Retina (tissue), 1 donor: ENCODE results near the gene ZSWIM5.
"Not testable (repeated sequence)": the region's sequence is repeated elsewhere in the genome, so short reads cannot be mapped to it uniquely, and the experiment has no call there.

Source experiments
- DNase-seq: peaks from one replicate; pipeline ENCODE4 v3.0.0-alpha.2; 2016

The ZSWIM5 gene

DNA sequence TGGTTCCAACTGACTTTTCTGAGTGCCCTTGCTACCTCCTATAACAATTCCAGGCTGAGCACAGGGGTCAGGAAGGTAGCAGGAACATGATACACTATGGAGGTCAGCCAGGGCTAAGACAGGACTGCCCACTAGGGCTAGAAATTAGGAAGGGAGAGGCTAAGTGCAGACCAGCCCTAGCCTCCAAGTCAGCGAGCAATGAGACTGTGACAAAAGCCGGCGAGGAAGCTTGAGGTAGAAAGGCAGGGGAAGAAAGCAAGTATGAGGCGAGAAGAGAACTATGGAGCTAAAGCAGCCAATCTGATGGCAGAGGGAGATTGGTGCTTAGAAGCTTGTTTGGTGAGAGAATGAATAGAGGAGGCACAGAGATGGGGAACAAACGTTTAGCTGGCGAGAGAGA, 189.6 kb downstream of the ZSWIM5 start:
- no peak for DNase-seq

DNA sequence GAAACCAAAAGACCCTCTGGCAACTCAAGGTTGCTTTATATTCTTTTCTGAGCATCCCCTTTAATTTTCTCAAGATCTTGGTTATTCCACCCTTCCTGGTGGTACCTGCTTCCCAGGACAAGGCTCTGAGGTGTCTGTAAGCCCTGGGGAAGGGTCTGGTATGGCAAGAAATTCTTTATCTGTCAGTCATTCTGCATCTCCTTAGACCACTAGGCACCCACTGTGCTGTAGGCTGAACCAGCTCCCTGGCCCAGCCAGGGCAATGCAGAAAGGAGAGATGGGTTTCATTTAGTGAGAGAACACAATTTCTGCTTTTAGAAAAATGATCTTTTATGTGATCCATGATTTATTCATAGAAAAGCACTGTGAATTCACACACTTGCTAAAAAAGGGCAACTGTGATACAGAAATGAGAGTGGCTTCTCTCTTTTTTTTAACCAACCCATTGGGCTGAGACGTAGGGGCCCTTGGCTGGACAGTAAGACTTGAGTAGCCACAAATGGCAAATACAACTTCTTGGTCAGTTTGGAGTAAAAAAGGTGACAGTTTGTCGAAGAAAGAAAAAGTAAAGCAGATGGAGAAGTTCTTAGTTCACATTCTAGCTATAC, 190.2 kb downstream of the ZSWIM5 start:
- no peak for DNase-seq

DNA sequence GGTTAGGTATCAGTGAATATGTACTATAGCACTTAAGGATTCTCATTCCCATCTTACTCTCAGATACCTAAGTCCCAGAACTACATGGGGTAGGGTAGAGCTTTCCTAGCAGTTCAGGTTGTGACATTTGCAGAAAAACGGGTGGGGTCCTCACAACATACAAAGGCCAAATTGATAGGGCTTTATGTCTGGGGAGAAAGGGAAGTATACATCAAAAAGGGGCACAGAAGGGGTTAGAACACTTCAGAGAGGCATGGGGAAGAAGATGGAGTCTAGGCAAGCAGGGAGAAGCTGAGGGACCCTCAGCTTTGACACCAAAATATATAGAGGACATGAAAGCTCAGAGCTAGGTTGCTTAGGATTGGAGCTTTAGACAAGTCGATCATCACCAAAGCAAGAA, 190.7 kb downstream of the ZSWIM5 start:
- DNase-seq, result no peak

DNA sequence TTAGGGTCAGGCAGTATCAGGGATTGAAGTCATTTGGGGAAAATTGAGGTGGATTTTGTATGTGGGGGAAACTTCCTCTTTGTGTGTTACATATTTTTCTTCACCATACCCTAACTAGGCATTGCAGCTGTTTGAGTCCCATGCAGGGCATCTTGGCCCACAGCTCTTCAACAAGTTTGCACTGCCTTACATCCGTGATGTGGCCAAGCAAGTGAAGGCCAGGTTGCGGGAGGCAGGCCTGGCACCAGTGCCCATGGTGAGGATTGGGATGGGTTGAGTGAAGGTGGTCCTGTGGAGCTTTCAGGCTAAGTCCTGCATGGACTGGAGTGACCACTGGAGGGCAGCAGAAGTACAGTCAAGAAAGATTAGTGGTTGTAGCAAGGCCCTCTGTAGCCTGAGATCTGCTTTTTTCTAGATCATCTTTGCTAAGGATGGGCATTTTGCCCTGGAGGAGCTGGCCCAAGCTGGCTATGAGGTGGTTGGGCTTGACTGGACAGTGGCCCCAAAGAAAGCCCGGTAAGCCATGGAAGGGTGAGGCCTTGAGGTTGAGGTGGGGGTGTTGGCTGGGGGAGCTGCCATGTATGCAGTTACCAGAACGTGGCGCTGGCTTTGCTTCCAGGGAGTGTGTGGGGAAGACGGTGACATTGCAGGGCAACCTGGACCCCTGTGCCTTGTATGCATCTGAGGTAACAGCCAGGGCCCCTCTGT, 191.9 kb downstream of the ZSWIM5 start:
- peak; percentile 86 for DNase-seq

DNA sequence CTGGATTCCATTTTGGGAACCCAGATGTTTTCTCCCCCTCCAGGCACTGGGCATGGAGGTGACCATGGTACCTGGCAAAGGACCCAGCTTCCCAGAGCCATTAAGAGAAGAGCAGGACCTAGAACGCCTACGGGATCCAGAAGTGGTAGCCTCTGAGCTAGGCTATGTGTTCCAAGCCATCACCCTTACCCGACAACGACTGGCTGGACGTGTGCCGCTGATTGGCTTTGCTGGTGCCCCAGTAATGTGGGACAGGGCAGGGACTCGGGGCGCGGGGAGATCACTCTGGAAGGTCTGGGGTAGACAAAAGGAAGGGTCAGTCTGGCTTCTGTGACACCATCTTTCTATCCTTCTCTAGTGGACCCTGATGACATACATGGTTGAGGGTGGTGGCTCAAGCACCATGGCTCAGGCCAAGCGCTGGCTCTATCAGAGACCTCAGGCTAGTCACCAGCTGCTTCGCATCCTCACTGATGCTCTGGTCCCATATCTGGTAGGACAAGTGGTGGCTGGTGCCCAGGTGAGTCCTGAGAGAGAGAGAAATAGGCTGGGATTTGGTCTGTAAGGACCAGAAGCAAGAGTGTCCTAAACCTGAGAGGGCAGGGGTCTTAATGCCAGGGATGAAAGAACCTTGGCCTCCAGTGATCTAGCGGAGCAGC, 192.7 kb downstream of the ZSWIM5 start:
- DNase-seq, result no peak

DNA sequence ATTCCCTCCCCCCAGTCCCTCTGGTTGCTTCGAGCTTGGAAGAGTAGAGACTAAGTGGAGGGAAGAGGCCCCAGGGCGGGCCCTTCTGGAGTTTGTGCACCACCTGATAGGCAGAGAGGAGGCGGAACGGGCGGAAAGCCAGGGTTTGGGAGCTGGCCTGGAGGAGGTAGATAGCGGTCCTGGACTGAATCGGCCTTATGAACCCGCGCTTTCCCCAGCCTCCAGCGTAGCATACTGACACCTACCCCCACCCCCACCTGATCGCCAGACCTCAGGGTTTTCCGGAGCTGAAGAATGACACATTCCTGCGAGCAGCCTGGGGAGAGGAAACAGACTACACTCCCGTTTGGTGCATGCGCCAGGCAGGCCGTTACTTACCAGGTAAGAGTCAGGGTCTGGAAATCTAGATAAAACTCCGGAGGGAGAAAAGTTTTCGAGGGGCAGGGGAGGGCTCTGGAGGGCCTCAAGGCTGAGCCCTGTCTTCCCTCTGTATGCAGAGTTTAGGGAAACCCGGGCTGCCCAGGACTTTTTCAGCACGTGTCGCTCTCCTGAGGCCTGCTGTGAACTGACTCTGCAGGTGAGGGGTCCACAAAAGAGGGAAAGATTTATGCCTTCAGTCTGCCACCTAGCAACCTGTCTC, 193.6 kb downstream of the ZSWIM5 start:
- no peak for DNase-seq

DNA sequence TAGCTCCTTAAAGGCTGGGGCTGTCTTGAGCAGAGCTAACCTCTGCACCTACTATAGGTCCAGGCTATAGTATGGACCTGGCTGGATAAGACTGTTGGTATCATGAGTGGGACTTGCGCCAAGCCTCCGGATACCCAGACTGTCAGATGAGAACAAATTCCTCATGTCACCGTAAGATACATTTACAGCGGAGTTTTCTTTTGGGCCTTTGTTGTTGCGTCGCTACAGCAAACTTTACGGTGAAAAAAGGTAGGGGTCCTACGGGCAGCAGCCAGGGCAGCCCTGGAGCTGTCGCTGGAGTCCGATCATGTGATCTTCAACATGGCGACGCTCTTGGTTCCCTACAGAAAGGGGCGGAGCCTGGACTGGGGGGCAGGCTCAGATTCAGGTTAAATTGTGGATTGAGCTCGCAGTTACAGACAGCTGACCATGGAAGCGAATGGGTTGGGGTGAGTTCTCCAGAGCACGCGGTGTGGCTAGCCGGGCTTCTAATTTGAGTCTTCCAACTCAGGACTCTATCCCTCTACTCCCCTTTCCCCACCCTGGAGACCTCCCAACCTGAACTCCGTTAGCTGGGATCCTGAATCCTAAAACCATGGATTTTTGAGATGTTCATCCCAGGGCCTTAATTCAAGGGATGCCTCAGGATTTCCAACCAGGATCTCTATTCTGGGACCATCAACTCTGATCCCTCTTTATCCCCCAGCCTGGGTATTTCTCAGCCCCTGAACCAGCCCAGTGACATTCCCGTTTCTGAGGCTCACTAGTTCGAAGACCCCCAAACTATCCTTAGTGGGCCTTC, 194.4 kb downstream of the ZSWIM5 start, which contains the start of gene UROD:
UROD (plus strand) TSS at position 418 of the 802 bp plus-strand sequence; CDS start at position 430, 12 bp downstream.
- peak; percentile 93 for DNase-seq

DNA sequence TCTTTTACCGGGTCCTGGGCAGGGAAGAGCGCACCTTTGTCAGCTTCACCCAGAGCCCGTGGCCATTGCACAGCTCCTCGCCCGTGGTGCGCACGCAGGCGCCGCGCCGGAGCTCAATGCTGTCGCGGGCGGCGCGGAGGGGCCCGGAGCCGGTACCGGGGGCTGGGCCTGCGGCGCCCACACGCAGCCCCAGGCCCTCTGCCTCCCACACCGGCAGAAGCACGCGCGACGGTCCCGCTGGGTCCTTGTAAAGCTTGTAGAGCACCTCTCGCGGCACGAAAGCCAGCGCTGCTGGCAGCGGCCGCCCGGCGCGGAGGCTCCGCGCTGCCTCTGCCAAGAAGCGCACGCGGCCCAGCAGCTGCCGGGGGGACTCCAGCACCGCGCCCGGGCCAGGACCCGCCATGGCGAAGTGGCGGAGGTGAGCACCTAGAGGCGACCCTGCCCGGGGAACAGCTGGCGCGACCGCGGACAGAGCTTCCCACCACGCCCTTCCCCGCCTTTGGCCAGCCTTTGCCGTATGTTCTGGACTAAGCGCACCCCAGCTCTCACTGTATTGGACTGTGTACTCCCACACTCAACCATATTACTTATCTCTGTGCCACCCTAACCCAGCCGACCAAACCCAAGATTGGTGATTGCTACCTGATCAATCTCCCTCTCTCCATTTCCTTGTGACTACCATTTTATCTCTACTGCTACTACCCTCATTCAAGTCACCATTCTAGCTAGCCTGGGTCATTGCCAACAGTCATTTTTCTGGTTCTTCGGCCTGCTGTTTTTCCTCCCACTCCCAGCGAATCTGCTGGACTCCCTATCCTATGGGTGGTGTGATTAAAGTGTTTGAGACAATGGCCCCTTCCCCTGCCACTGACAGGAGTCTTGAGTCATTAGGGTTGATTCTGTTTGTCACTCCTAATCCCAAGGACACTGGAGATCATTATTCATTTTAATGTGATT, 195.3 kb downstream of the ZSWIM5 start, which contains the start of gene HECTD3:
HECTD3 (minus strand) TSS at position 470 of the 957 bp plus-strand sequence; CDS start at position 403, 67 bp downstream.
- peak; percentile 90 for DNase-seq

DNA sequence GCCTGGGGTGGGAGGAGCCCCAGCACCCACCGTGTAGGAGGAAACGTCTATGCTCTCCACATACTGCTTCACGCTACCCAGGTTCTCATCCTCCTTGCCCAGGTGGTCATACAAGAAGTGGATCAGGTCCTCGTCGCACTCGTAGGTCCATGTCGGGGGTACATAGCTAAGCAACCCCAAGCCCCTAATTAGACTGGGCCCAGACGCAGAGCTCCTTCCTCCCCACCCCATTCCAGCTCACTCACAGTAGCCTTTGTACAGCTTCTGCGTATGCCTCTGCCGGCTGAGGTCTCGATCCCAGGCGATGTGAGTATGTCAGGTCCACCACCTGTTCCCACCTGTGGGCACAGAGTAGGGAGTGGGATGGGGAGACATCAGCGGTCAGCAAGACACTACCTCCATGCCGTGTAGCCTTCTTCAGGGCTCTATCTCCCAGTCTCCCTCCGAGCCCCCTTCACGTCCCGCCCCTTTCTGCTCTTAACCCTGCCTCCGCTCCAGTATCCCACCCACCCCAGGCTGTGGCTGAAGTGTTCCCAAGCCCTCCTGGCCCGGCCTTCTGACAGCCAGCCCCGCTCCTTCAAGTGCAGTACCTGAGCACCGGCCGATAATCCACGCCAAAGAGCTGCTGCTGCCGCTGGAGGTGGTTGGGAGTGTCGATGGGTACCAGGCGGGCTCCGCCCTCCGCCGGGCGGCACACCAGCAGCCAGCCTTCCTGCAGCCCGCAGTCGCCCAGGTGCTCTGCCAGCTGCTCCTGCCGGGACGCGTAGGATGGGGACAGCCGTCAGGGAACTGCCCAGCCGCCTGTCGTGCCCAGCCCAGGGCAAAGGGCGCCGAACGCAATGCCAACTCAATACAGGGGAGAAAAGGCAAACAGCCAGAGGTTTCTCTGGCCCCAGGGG, 196.2 kb downstream of the ZSWIM5 start:
- no peak for DNase-seq

DNA sequence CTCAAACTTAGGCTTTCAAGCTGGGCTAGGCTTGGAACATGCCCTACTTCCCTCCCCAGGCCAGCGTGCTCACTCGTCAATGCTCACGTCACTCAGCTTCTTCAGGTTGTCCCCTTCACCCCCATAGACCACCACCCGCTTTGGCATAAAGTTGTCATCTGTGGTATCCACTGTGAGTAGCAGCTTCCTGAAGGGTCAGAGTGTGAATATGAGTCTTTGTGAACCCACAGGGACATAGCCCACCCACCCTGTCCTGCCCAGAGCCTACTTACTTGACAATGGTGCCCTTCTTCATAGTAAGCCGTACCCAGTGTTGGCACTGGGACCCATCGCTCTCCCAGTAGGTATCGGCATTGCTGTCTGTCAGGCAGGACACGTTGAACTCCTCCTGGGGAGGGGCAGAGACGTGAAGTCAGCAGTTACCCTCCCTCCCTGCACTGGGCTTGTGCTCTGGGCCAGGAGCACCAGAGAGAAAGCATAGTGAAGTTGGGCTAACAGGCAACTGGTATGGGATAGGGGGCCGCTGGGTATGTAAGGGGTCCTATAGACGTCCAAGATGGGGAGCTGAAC, 197.0 kb downstream of the ZSWIM5 start:
- DNase-seq, result no peak

DNA sequence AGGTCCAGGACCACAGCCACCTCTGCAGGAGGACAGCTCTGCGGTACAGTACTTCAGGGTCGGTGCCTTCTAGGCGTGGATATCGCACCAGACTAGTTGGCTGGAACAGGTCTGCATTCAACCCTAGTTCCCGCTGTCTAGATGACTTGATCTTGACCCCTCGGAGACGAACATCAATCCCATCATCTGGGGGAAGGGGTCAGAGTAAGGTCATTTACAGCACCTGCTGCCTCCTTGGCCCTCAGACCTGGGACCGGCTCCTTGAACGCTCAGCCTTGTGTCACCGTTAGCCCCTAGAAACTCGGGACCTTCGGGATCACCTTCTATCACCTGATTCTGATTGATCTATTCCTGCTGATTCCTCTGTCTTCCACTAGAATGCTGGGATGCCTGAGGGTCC, 197.9 kb downstream of the ZSWIM5 start:
- DNase-seq, result no peak

DNA sequence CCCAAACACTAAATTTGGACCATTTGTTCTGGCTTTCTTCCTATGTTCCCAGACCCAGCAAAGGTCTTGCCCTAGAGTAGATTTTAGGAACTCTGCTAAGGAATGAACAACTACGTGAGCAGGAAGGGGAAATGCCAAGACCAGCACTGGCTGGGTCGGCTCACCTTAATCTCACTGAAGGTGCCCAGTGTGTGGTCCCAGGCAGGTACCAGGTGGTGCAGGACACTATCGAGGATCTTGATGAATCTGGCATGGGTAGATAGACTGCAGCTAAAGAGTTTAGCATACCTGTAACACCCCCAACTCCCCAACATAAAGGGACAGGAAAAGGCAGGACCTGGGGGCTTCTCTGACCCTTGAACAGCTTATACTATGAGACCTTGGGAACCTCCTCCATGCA, 198.3 kb downstream of the ZSWIM5 start:
- no peak for DNase-seq

DNA sequence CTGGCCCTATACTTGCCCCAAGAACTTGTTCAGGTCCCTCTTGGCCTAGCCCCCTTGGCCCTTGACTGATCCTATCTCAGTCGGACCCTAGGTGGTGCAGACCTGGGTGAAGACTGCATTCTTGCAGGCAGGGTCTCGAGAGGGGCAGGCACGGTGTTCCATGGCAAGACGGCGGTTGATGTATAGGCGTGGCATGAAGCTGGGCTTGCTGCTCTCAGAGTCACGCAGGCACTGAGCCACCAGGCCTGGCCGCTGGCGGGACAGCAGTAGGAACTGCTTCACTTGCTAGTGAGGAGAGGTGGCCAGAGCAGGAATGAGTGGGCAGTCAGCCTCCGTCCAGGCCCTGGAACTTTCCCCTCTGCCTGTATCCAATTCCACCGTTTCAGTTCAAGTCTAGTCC, 199.1 kb downstream of the ZSWIM5 start:
- DNase-seq, result no peak

DNA sequence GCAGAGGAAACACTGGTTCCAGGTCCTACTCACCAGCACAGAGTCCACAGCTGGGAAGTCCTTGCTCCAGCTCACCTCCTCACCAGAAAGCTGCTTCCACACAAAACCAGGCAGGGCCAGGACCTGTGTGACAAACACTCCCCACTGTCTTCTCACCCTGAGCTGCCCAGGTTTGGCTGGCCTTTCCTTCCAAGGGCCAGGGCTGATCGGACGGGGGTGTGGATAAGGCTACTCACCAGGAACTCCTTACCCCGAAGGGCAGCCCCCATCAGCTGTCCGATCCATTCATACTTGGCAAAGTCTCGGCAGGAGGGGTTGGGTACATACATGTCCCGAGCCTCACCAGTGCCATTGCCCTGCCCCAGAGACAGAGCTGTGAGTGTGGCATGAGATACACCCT, 200.6 kb downstream of the ZSWIM5 start:
- DNase-seq, result no peak

DNA sequence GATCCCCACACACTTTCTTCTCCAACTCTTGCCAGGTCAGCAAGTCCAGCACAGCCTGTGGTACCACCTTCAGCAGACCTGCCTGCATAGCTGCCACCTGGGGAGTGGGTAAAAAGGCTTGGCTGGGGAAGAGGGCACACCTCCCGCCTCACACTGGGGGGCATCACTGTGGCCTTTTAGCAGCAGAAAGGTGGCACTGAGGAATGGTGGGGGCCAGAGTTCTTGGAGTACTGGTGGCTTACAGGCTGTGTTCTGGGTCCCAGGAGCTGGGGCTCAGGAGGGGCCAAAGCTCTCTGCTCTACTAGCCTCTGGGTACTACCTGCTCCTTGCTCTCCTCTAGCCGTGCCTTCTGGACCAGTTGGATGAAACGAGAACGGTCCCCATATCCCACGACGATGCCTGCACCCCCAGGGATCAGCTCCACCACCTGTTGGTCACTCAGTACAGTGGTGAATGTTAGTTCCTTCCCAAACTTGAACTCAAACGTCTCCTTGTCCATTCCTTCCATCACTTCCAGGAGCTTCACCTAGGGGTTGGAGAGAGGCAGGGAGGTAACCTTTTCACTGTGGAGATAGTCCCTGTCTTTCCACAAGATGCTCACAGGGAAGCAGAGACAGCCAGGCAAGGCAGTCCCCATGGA, 202.0 kb downstream of the ZSWIM5 start:
- DNase-seq, result no peak

DNA sequence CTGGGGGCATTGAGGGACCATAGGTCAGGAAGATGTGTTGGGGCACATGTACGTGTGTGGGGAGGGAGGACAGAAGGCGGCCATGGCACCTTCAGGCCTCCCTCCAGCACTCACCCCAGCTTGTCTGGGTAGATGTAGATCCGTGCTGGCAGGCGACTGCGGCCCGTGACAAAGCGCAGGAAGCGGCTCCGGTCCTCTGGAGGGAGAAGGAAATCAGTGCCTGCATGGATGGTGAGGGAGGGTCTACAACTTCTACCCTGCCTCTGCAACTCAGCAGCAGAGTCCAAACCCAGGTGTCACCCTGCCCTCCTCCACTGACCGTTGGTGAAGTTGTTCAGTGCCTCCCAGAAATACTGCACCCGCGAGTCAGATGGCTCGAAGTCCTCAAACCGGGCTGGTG, 202.7 kb downstream of the ZSWIM5 start:
- DNase-seq, result no peak

DNA sequence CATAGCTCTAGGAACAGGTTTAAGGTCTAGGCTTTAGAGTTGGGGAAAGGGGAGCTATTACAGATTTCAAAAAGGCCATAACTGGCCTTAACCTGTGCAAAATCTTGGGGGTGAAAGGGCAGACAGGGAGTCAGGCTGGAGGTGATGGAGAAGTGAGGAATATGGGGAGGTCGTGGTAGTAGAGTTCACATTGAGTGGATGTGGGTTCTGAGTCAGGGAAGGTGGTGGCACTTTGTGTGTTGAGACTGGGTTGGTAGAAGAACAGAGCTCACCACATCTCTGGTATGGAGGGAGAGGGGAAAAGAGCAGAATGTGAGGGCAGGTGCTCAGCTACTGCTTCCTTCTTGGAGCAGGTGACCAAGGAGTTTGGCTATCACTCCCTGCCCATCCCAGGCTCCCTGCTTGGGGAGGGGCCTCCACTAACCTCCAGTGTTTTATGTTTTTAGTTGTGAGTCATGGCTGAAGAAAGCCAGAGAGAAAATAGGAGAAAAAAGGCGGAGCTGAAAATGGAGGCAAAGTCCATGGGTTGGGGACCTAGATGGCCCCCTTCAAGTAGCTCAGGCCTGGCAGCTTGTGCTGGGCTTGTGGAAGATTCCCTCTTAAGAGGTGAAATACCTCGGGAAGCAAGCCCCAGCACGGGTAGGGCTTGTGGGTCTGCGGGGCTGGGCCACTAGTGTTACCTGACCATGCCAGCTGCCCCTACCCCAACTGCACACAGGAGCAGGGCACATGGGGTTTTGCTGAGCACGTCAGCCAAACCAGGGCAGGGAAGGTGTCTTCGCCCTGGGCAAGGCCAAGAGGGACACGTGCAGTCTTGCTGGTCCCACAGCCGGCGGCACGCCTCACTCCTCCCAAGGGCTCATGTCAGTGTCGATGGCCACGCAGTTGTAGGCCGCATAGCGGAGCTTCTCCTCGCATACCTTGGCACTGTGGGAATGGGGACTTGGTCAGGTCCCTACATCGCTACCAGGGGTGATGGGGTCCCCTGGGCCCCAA, 203.5 kb downstream of the ZSWIM5 start:
- no peak for DNase-seq

DNA sequence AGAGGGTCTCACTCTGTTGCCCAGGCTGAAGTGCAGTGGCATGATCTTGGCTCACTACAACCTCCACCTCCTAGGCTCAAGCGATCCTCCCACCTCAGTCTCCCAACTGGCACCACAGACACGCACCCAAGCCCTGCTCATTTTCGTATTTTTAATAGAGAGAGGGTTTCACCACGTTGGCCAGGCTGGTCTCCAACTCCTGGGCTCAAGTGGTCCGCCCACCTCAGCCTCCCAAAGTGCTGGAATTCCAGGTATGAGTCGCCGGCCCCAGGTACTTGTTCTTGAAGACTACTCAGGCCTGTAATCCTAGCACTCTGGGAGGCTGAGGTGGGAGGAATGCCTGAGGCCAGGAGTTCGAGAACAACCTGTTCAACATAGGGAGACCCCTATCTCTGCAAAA, 204.8 kb downstream of the ZSWIM5 start:
- not testable (repeated sequence) for DNase-seq
